MM.1S (cell line): ENCODE data around the gene SETX.

Experiments
- DNase-seq: peaks from one replicate; pipeline ENCODE4 v3.0.0-alpha.2; 2015
- H2AFZ ChIP-seq: fragments of 300-600 bp; sonication (generic); 2 replicates; pipeline ENCODE4 v1.6.0; 2016; ENCODE audit warnings: antibody characterized with exemption, low read length
- H3F3A ChIP-seq: fragments of 300-600 bp; sonication (generic); 2 replicates; pipeline ENCODE4 v1.6.1; 2016; ENCODE audit warnings: mild to moderate bottlenecking, antibody characterized with exemption, low read length, moderate library complexity, mixed read lengths; ENCODE audit not compliant: insufficient read depth
- H3K27ac ChIP-seq: fragments of 300-600 bp; sonication (generic); 2 replicates; pipeline ENCODE4 v1.5.1; 2016; ENCODE audit warnings: mild to moderate bottlenecking, low read length
- H3K27me3 ChIP-seq: fragments of 300-600 bp; sonication (generic); replicated peaks from 2 replicates; pipeline ENCODE4 v1.6.0; 2016; ENCODE audit warnings: low read length; ENCODE audit not compliant: insufficient read depth
- H3K36me3 ChIP-seq: fragments of 300-600 bp; sonication (generic); replicated peaks from 2 replicates; pipeline ENCODE4 v1.6.1; 2016; ENCODE audit warnings: mild to moderate bottlenecking, low read length, mixed read lengths; ENCODE audit not compliant: insufficient read depth
- H3K4me1 ChIP-seq: fragments of 300-600 bp; sonication (generic); 2 replicates; pipeline ENCODE4 v1.6.1; 2016; ENCODE audit warnings: low read length, mixed read lengths
- H3K4me2 ChIP-seq: fragments of 300-600 bp; sonication (generic); 2 replicates; pipeline ENCODE4 v1.6.0; 2016; ENCODE audit warnings: low read depth, low read length
- H3K4me3 ChIP-seq: fragments of 300-600 bp; sonication (generic); 2 replicates; pipeline ENCODE4 v1.5.1; 2016; ENCODE audit warnings: low read length, mixed read lengths
- H3K79me2 ChIP-seq: fragments of 300-600 bp; sonication (generic); 2 replicates; pipeline ENCODE4 v1.6.1; 2016; ENCODE audit warnings: mixed run types, low read length, mixed read lengths
- H3K9ac ChIP-seq: fragments of 300-600 bp; sonication (generic); 2 replicates; pipeline ENCODE4 v1.6.1; 2016; ENCODE audit warnings: low read length, mixed read lengths
- H3K9me2 ChIP-seq: fragments of 300-600 bp; sonication (generic); replicated peaks from 2 replicates; pipeline ENCODE4 v1.6.1; 2016; ENCODE audit warnings: mild to moderate bottlenecking, low read length, mixed read lengths; ENCODE audit not compliant: insufficient read depth
- H3K9me3 ChIP-seq: fragments of 300-600 bp; sonication (generic); replicated peaks from 2 replicates; pipeline ENCODE4 v1.6.1; 2016; ENCODE audit warnings: mild to moderate bottlenecking, low read length, mixed read lengths; ENCODE audit not compliant: insufficient read depth
- H4K20me1 ChIP-seq: fragments of 300-600 bp; sonication (generic); 2 replicates; pipeline ENCODE4 v1.6.1; 2016; ENCODE audit warnings: mild to moderate bottlenecking, low read length, moderate library complexity, mixed read lengths; ENCODE audit not compliant: insufficient read depth
- EZH2 ChIP-seq: fragments of 300-600 bp; sonication (generic); optimal IDR thresholded peaks from 2 replicates; pipeline ENCODE3; 2017; ENCODE audit warnings: low read depth, mild to moderate bottlenecking, antibody characterized with exemption, low read length, mixed read lengths
- EZH2phosphoT487 ChIP-seq: fragments of 300-600 bp; sonication (generic); IDR thresholded peaks from 2 replicates; pipeline ENCODE4 v1.6.1; 2018; ENCODE audit warnings: antibody characterized with exemption, low read length
- TF ChIP-seq, protein P1 (sequence below): fragments of 300-600 bp; sonication (generic); IDR thresholded peaks from 2 replicates; pipeline ENCODE4 v1.5.1; 2016; ENCODE audit warnings: antibody characterized with exemption, low read length, mixed read lengths

SETX gene

GRCh38 chr9:132239999-132240840 lies 114.6 kb downstream of the SETX start:
- Histone ChIP-seq H3K27ac (no peak overlapping the region), H3K36me3 (no peaks in the 10 kb centered on the region), H3K9me3 (no peaks in the 10 kb centered on the region), H4K20me1 (no peaks in the 10 kb centered on the region), H3F3A (no peaks in the 10 kb centered on the region; the same call in 1 of the 2 replicates), H3K27me3 (peaks cover 55% of the 10 kb centered on the region), H3K9ac (no peak overlapping the region), H3K4me2 (peak overlapping the region; percentile 46; the same call in 1 of the 2 replicates), H2AFZ (peak overlapping the region; percentile 65; the same call in 1 of the 2 replicates), H3K4me1 (no peaks in the 10 kb centered on the region), H3K9me2 (no peaks in the 10 kb centered on the region), H3K4me3 (no peak overlapping the region), H3K79me2 (no peaks in the 10 kb centered on the region)
- TF ChIP-seq EZH2 (no peak), EZH2phosphoT487 (no peak)
- TF ChIP-seq, protein P1, sequence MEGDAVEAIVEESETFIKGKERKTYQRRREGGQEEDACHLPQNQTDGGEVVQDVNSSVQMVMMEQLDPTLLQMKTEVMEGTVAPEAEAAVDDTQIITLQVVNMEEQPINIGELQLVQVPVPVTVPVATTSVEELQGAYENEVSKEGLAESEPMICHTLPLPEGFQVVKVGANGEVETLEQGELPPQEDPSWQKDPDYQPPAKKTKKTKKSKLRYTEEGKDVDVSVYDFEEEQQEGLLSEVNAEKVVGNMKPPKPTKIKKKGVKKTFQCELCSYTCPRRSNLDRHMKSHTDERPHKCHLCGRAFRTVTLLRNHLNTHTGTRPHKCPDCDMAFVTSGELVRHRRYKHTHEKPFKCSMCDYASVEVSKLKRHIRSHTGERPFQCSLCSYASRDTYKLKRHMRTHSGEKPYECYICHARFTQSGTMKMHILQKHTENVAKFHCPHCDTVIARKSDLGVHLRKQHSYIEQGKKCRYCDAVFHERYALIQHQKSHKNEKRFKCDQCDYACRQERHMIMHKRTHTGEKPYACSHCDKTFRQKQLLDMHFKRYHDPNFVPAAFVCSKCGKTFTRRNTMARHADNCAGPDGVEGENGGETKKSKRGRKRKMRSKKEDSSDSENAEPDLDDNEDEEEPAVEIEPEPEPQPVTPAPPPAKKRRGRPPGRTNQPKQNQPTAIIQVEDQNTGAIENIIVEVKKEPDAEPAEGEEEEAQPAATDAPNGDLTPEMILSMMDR = no peak
- no peak for DNase-seq

DNA sequence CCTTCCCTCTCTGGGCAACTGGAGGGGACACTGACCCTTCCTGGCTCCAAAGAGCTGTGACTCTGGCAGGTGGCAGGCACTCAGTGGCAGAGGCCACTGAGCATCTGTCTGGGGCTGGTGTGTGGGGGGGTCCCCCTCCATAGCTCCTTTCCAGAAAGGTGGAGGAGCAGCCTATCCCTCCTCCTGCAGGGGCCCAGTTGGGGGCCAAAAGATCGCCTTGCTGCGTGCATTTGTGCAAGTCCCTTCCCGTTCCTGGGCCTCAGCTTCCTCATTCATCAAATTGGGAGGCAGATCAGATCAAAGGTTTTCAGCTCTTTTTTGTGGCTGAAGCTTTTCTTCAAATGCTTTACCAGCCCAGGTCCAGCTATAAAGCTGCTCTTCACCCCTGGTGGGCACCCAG lies 115.3 kb downstream of the SETX start:
- Histone ChIP-seq H3K9me2 (no peaks in the 10 kb centered on the region), H3K27me3 (peaks cover 57% of the 10 kb centered on the region), H3K27ac (no peak overlapping the region), H4K20me1 (no peaks in the 10 kb centered on the region), H3K9ac (no peak overlapping the region), H3K9me3 (no peaks in the 10 kb centered on the region), H3K4me3 (no peak overlapping the region), H3F3A (no peaks in the 10 kb centered on the region; the same call in 1 of the 2 replicates), H2AFZ (no peak overlapping the region), H3K36me3 (no peaks in the 10 kb centered on the region), H3K4me2 (no peak overlapping the region), H3K79me2 (no peaks in the 10 kb centered on the region), H3K4me1 (no peaks in the 10 kb centered on the region)
- no peak for DNase-seq
- TF ChIP-seq, protein P1 = no peak
- no peak for TF ChIP-seq EZH2
- TF ChIP-seq EZH2phosphoT487 = no peak

- H3K27ac ChIP-seq = no peak overlapping the region
- H3K4me3 ChIP-seq = no peak overlapping the region
- H3K4me1 ChIP-seq = no peaks in the 10 kb centered on the region
- H3K9ac ChIP-seq = no peak overlapping the region
- TF ChIP-seq EZH2phosphoT487 = no peak
- no peak overlapping the region for H2AFZ ChIP-seq
- H3K4me2 ChIP-seq = no peak overlapping the region
- no peaks in the 10 kb centered on the region for H3K9me2 ChIP-seq
- no peak for DNase-seq
- no peaks in the 10 kb centered on the region for H3K36me3 ChIP-seq
- H3K79me2 ChIP-seq = no peaks in the 10 kb centered on the region
- no peaks in the 10 kb centered on the region for H4K20me1 ChIP-seq
- H3F3A ChIP-seq = no peaks in the 10 kb centered on the region
- H3K27me3 ChIP-seq = peaks cover 62% of the 10 kb centered on the region
- no peaks in the 10 kb centered on the region for H3K9me3 ChIP-seq
These were observed 115.8 kb downstream of the SETX start for GRCh38 chr9:132238992-132239391.
